ENCODE measurements around the gene PRDM2. TPM values are rescaled to one million over a fixed set of nuclear protein-coding genes. Genes with fewer than 3 reads are reported as not detected.
A peak's percentile ranks its signal among the peaks of the same experiment; 100 is the strongest.

Gene PRDM2
- total and polyA plus RNA-seq, 12 donors: 12.5 to 45.3 (median 30.2) TPM

- Histone ChIP-seq H3K27me3 (no peaks in the 10 kb centered on the region), H3K27ac (no peak overlapping the region), H3K4me1 (replicated peaks in 1 of 2) (no peaks in the 10 kb centered on the region), H3K9me3 (replicated peaks in 1 of 3) (no peaks in the 10 kb centered on the region), H3K36me3 (replicated peaks in 1 of 2) (no peaks in the 10 kb centered on the region), H3K4me3 (no peak overlapping the region)
- WGBS, 4 donors: 54 to 70% (median 62%) methylated on average over 4 of the region's 4 CpGs
- DNase-seq: peak in 3 of 7 donors; percentile 12 to 33 (median 26)
- TF ChIP-seq CTCF (IDR thresholded peaks at IDR 0.05) (no peak), POLR2A (IDR thresholded peaks at IDR 0.05) (no peak)
- intact Hi-C loops (cut with DNase I): loop anchor here in 1 of 2 donors (5.0 to 10.0 kb wide), 2 partner anchors 62 to 150 kb away; no protein-coding TSS in a partner anchor
These were observed 37.5 kb upstream of the PRDM2 start for GRCh38 chr1:13662493-13662892.

GRCh38 chr1:13663969-13664368 is 36.0 kb upstream of the PRDM2 start:
- DNase-seq: no peak
- WGBS, 4 donors: 64 to 80% (median 71%) methylated on average over 4 of the region's 4 CpGs
- H3K27me3 ChIP-seq: no peaks in the 10 kb centered on the region
- no peak overlapping the region for H3K27ac ChIP-seq
- H3K36me3 ChIP-seq (replicated peaks in 1 of 2): no peaks in the 10 kb centered on the region
- TF ChIP-seq POLR2A (IDR thresholded peaks at IDR 0.05): no peak
- no peak for TF ChIP-seq CTCF (IDR thresholded peaks at IDR 0.05)
- no peaks in the 10 kb centered on the region for H3K4me1 ChIP-seq (replicated peaks in 1 of 2)
- no peak overlapping the region for H3K4me3 ChIP-seq
- intact Hi-C loops (cut with DNase I): loop anchor here in 1 of 2 donors (2.0 to 10.0 kb wide), 3 partner anchors 61 to 297 kb away; no protein-coding TSS in a partner anchor
- H3K9me3 ChIP-seq (replicated peaks in 1 of 3): no peaks in the 10 kb centered on the region

GRCh38 chr1:13664451-13664850 is 35.5 kb upstream of the PRDM2 start:
- no peaks in the 10 kb centered on the region for H3K36me3 ChIP-seq (replicated peaks in 1 of 2)
- H3K9me3 ChIP-seq (replicated peaks in 1 of 3): no peaks in the 10 kb centered on the region
- intact Hi-C loops (cut with DNase I): loop anchor here in 1 of 2 donors (2.0 to 10.0 kb wide), 3 partner anchors 60 to 296 kb away; no protein-coding TSS in a partner anchor
- no peak overlapping the region for H3K27ac ChIP-seq
- no peaks in the 10 kb centered on the region for H3K27me3 ChIP-seq
- TF ChIP-seq CTCF (IDR thresholded peaks at IDR 0.05) (no peak), POLR2A (IDR thresholded peaks at IDR 0.05) (no peak)
- H3K4me3 ChIP-seq: no peak overlapping the region
- no peak for DNase-seq
- 60 to 86% (median 75%) methylated on average over 1 of the region's 1 CpG for WGBS, 4 donors
- no peaks in the 10 kb centered on the region for H3K4me1 ChIP-seq (replicated peaks in 1 of 2)

DNA sequence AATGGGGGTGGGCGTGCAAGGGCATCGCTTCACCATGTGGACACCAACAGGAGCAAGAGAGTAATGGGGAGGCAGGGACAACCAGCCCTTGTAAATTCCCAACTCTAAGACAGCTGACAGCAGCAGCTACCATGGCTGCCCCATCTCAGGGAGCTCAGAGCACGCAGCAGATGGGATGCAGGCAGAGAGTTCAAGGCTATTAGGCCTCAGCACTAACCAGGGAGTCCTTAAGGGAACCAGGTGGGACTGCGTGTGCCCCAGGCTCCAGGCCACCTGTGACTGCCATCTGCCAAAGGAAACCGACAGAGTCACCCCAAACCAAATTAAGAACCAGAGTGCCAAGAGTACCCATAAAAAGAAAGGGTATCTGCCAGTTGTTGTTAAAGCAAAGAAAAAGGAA is 33.7 kb upstream of the PRDM2 start:
- intact Hi-C loops (cut with DNase I): loop anchor here (5.0 to 10.0 kb wide), 3 partner anchors 58 to 296 kb away; no protein-coding TSS in a partner anchor
- no peak for DNase-seq
- no peaks in the 10 kb centered on the region for H3K4me1 ChIP-seq (replicated peaks in 1 of 2)
- H3K4me3 ChIP-seq: no peak overlapping the region
- H3K27me3 ChIP-seq: no peaks in the 10 kb centered on the region
- no peaks in the 10 kb centered on the region for H3K9me3 ChIP-seq (replicated peaks in 1 of 3)
- H3K36me3 ChIP-seq (replicated peaks in 1 of 2): no peaks in the 10 kb centered on the region
- H3K27ac ChIP-seq: no peak overlapping the region
- TF ChIP-seq POLR2A (IDR thresholded peaks at IDR 0.05): no peak
- no peak for TF ChIP-seq CTCF (IDR thresholded peaks at IDR 0.05)
- 72 to 91% (median 90%) methylated on average over 5 of the region's 5 CpGs for WGBS, 4 donors
